ENCODE data around the gene MATN1. TPM values are rescaled to one million over a fixed set of nuclear protein-coding genes. Genes with fewer than 3 reads are reported as not detected.

MATN1 gene
- total and polyA plus RNA-seq, 2 of the 4 experiments (the other 2 are of a cell fraction) = 0.27 TPM; not detected in 1

DNA sequence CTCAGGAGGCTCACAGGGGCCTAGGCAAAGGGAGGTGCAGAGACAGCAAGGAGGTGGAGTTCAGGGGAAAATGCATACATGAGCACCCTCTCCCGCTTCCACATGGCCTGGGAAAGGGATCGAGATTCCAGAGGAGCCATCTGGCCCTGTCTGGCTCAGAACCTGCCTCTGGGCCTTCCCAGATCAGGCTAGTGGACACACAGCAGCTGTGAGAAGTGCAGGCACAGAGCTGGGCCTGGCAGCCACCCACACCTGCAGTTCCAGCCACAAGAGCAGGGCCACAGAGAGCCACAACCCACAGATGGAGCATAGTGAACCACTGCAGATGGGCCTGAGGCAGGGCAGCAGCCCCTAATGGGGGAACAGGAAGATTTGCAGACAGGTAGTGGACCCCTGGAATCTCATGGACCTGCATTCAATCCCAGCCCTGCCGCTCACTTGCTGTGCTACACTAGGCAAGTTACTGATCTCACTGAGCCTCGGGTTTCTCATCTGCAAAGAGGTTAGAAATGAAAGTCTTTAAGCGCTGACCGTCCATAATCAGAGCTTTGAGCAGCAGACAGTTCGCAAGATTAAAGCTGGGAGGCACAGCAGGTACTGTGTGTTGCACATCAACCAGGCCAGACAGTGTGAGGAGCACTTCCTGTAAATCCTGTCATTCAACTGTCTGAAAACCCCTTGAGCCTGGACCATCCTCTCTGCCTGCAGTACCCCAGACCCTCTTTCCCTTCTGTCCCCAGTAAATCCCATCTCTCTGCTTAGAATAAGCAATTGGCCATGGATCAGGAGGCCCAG is 58.0 kb downstream of the MATN1 start:
- Histone ChIP-seq H3K56ac (ENCODE audit: extremely low read depth, insufficient read depth, low read length) (no peak overlapping the region), H3K4me3 (ENCODE audit: insufficient read depth, low read depth, low read length) (no peak overlapping the region), H2AK9ac (replicated peaks; ENCODE audit: low read depth, low read length, poor library complexity) (no peak overlapping the region), H3K27ac (ENCODE audit: insufficient read depth, low read length) (no peak overlapping the region), H2BK15ac (ENCODE audit: low read depth, low read length) (no peak overlapping the region), H3K9me1 (ENCODE audit: insufficient read depth, low read length) (no peaks in the 10 kb centered on the region), H3K14ac (replicated peaks; ENCODE audit: low read depth, low read length) (no peak overlapping the region), H3K23ac (ENCODE audit: low read depth, low read length) (no peak overlapping the region), H3K9me3 (ENCODE audit: control insufficient read depth, insufficient read depth, low read length) (no peaks in the 10 kb centered on the region), H3K79me1 (ENCODE audit: low read depth in 1 of 2, low read length in 2 of 2) (no peaks in the 10 kb centered on the region), H4K8ac (ENCODE audit: low read depth in 2 of 2, low read length in 2 of 2) (no peak overlapping the region), H4K20me1 (ENCODE audit: insufficient read depth, low read length) (no peaks in the 10 kb centered on the region), H2BK5ac (ENCODE audit: low read depth, low read length, poor library complexity, severe bottlenecking) (no peak overlapping the region), H3K27me3 (ENCODE audit: control insufficient read depth, insufficient read depth, low read length) (peaks cover 17% of the 10 kb centered on the region; the same call in 1 of the 2 replicates), H3K9ac (ENCODE audit: low read depth, low read length) (no peak overlapping the region), H3K36me3 (ENCODE audit: control insufficient read depth, insufficient read depth, low read length) (no peaks in the 10 kb centered on the region), H4K91ac (ENCODE audit: insufficient read depth, low read depth, low read length) (no peak overlapping the region), H2BK120ac (ENCODE audit: low read depth, low read length) (no peak overlapping the region), H3K18ac (ENCODE audit: low read depth, low read length) (no peak overlapping the region), H2BK20ac (ENCODE audit: low read depth, low read length) (no peak overlapping the region), H4K5ac (ENCODE audit: low read depth, low read length) (no peak overlapping the region), H3K4ac (ENCODE audit: low read depth, low read length) (no peak overlapping the region), H2AFZ (replicated peaks; ENCODE audit: low read length, poor library complexity) (no peak overlapping the region), H3K4me1 (ENCODE audit: control insufficient read depth, insufficient read depth, low read length) (no peaks in the 10 kb centered on the region), H2AK5ac (ENCODE audit: low read depth, low read length) (no peak overlapping the region), H3K4me2 (ENCODE audit: low read depth, low read length) (no peak overlapping the region)
- TF ChIP-seq MAZ (IDR thresholded peaks at IDR 0.05; ENCODE audit: borderline replicate concordance, low read depth, low read length) (no peak), POLR2A (IDR thresholded peaks at IDR 0.05; ENCODE audit: low read depth, low read length) (no peak), ELK1 (IDR thresholded peaks at IDR 0.05; ENCODE audit: borderline replicate concordance, low read depth, low read length) (no peak), FOS (IDR thresholded peaks at IDR 0.05; ENCODE audit: low read depth, low read length) (no peak), CEBPB (IDR thresholded peaks at IDR 0.05; ENCODE audit: low read depth, low read length) (no peak), MXI1 (IDR thresholded peaks at IDR 0.05; ENCODE audit: borderline replicate concordance, low read depth, low read length) (no peak), MAFK (IDR thresholded peaks at IDR 0.05; ENCODE audit: low read depth, low read length) (no peak), CHD1 (IDR thresholded peaks at IDR 0.05; ENCODE audit: low read depth, low read length) (no peak), BHLHE40 (IDR thresholded peaks at IDR 0.05; ENCODE audit: low read depth, low read length) (no peak), SMC3 (IDR thresholded peaks at IDR 0.05; ENCODE audit: low read depth, low read length) (no peak), RAD21 (IDR thresholded peaks at IDR 0.05; ENCODE audit: low read length) (no peak), CTCF (conservative IDR thresholded peaks at IDR 0.05; ENCODE audit: low read depth, low read length) (no peak), NFE2L2 (IDR thresholded peaks at IDR 0.05; ENCODE audit: low read depth, low read length) (no peak)
- TF ChIP-seq, protein P1, sequence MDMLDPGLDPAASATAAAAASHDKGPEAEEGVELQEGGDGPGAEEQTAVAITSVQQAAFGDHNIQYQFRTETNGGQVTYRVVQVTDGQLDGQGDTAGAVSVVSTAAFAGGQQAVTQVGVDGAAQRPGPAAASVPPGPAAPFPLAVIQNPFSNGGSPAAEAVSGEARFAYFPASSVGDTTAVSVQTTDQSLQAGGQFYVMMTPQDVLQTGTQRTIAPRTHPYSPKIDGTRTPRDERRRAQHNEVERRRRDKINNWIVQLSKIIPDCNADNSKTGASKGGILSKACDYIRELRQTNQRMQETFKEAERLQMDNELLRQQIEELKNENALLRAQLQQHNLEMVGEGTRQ (IDR thresholded peaks at IDR 0.05; ENCODE audit: low read depth, low read length) = no peak
- in situ Hi-C loops (cut with MboI; ENCODE audit: low sequenced_read_pairs) (no loop called here), dilution Hi-C loops (cut with HindIII; ENCODE audit: low sequenced_read_pairs, unreplicated experiment) (no loop called here), intact Hi-C loops (cut with micrococcal nuclease) (no loop called here)
- no peak for DNase-seq
- CTCF ChIA-PET = no interaction called here
- POLR2A ChIA-PET (ENCODE audit: unreplicated experiment) = no interaction called here
- no TSS peak for BruUV-seq (replicated peaks)
- ATAC-seq (ENCODE audit: low read depth) = no peak
- WGBS, 2 experiments (ENCODE audit: extremely low coverage in 2 of 2, insufficient read length in 1 of 2) = 47% methylated on average over 2 of the region's 7 CpGs; no CpG with 5 or more reads in 1 of the 2 experiments

All from IMR-90 (cell line).